Small intestine (tissue), 7 donors: Measurements from ENCODE around the gene SLC6A18. TPM values are rescaled to one million over a fixed set of nuclear protein-coding genes. Genes with fewer than 3 reads are reported as not detected.
"Not testable (repeated sequence)": the region's sequence is repeated elsewhere in the genome, so short reads cannot be mapped to it uniquely, and the experiment has no call there.

Experiments used
- DNase-seq, 2 donors: peaks; one replicate each; pipeline versions ENCODE4 v3.0.0 to v3.0.0-alpha.2; 2013
- FAIRE-seq: peaks from 2 replicates; lab custom pipeline; 2012; peaks lifted over from hg19 to GRCh38; lab: Jason Lieb, UNC
- H3K27ac ChIP-seq, 3 donors: one replicate each; pipeline ENCODE4 v1.5.1; 2013; ENCODE audit warnings: low read length in 2 of 3, mild to moderate bottlenecking in 2 of 3, control low read depth in 1 of 3, inconsistent platforms in 1 of 3, low read depth in 1 of 3, moderate library complexity in 1 of 3
- H3K27me3 ChIP-seq, 3 donors: one replicate each; pipeline ENCODE4 v1.6.1; 2013; ENCODE audit warnings: low read length in 3 of 3, inconsistent platforms in 1 of 3; ENCODE audit not compliant: control insufficient read depth in 3 of 3, insufficient read depth in 3 of 3
- H3K36me3 ChIP-seq, 3 donors: one replicate each; pipeline ENCODE4 v1.6.1; 2013; ENCODE audit warnings: low read length in 3 of 3, inconsistent platforms in 1 of 3, low read depth in 1 of 3, mild to moderate bottlenecking in 1 of 3, moderate library complexity in 1 of 3; ENCODE audit not compliant: control insufficient read depth in 3 of 3, insufficient read depth in 2 of 3
- H3K4me1 ChIP-seq, 3 donors: one replicate each; pipeline ENCODE4 v1.6.1; 2013; ENCODE audit warnings: low read length in 2 of 3, inconsistent platforms in 1 of 3, low read depth in 1 of 3, mild to moderate bottlenecking in 1 of 3, moderate library complexity in 1 of 3; ENCODE audit not compliant: control insufficient read depth in 3 of 3, insufficient read depth in 2 of 3
- H3K4me3 ChIP-seq, 3 donors: one replicate each; pipeline ENCODE4 v1.5.1; 2013; ENCODE audit warnings: low read length in 3 of 3, control low read depth in 1 of 3, inconsistent platforms in 1 of 3, low read depth in 1 of 3, mild to moderate bottlenecking in 1 of 3, moderate library complexity in 1 of 3
- H3K9me3 ChIP-seq, 2 donors: one replicate each; pipeline ENCODE4 v1.6.1; 2013; ENCODE audit warnings: low read depth in 1 of 2, low read length in 1 of 2; ENCODE audit not compliant: control insufficient read depth in 2 of 2, insufficient read depth in 1 of 2
- WGBS, 3 donors: extraction: QIAGEN DNeasy Blood & Tissue Kit; methylation state at CpG; one replicate each; pipeline ENCODE4 v1.1.7; 2013; 5-methylcytosine and 5-hydroxymethylcytosine counted together
- polyA plus RNA-seq, 4 donors: library from polyadenylated mRNA; stranded (reverse) in 3 of 4; unstranded in 1 of 4; fragments of 200-250 nt in 3 of 4; fragments of 120-200 nt in 1 of 4; gene quantifications; one replicate each; pipeline versions ENCODE4 v1.2.1 to v1.2.3, GENCODE V29; 2013
- donor health status: healthy with polysubstance abuse.
- donor health status: control.
- donor health status: control.
- donor health status: Bipolar disorder and iron deficiency.
- donor health status: healthy.

The SLC6A18 gene
- polyA plus RNA-seq, 4 donors, result 0.04 TPM; not detected in 2

DNA sequence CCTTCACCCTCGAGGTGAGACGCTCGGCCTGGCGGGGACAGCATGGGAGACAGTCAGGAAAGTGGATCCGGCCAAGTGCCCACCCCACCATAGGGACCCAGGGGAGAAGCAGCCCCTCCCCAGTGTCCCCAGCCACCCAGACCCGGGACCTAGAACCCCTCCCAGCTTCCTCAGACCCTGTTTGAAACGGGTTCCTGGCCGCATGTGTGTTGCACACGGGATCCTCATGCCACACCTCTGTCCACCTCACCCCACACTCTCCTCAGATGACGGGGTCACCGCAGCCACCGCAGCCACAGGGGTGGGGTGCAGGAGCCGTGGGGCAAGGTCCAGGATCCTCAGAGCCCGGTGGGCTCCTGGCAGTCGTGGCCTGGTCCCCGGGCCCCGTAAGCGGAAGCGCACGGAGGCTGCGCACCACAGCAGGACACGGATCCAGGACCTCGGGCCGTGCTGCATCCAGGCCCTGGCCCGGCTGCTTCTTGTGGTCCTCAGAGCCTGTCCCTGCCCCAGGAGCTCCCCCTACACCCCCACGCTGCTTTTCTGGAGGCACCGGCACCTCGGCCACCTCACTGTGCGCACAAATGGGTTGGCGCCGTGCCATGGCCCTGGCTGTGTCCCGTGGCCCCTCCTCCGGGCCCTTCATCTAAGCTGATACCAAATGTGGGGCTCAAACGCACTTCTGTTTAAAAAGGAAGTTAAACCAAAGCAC is 54.4 kb downstream of the SLC6A18 start:
- Histone ChIP-seq H3K27me3 (peaks cover 0 to 2% (median 0%) of the 10 kb centered on the region in 3 donors), H3K4me3 (no peak overlapping the region), H3K27ac (no peak overlapping the region), H3K36me3 (peaks cover 0 to 19% (median 0%) of the 10 kb centered on the region in 3 donors), H3K9me3 (peaks cover 0 to 14% of the 10 kb centered on the region in 2 donors), H3K4me1 (no peaks in the 10 kb centered on the region)
- no peak for DNase-seq
- WGBS, 3 donors, result 91 to 93% (median 92%) methylated on average over 30 to 34 of the region's 34 CpGs
- FAIRE-seq, result no peak

DNA sequence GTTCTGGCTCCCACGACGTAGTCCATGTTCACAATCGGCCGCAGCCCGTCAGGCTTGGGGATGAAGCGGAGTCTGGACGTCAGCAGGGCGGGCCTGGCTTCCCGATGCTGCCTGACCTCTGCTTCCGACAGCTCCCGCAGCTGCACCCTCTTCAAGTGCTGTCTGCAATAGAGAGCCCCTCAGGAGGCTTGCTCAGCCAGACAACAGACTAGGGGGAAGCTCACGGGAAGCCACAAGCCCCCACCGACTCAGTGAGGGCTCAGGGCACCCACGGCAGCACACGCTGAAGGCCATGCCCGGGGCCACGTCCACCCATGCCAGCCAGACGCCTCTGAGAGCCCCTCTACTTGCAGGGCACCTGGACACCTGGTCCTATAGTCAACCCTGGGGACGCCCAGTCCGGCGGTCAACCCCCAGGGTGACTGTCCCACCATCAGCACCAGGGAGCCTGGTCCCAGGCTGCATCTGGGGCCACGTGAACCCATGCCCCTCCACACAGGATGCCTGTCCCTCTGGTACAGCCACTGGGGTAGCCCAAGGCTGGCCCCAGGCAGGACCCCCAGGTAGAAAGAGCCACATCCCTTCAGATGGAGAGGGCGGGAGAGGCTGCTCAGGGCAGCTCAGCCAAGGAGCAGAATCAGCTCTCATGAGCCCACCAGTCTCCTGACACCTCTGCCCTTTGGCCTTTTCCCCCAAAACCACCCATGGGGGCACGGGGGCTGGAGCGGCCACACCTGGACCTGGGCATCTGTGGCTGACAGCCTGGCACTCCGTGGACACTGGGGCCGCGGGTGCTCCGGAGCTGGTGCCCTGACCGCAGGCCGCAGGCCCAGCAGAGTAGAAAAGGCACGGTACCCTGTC is 55.2 kb downstream of the SLC6A18 start:
- 92 to 94% (median 94%) methylated on average over 32 of the region's 32 CpGs for WGBS, 3 donors

GRCh38 chr5:1281038-1281882 is 56.1 kb downstream of the SLC6A18 start:
- FAIRE-seq, result no peak
- Histone ChIP-seq H3K36me3 (peaks cover 0 to 21% (median 0%) of the 10 kb centered on the region in 3 donors), H3K9me3 (peaks cover 0 to 14% of the 10 kb centered on the region in 2 donors), H3K27me3 (peaks cover 0 to 2% (median 0%) of the 10 kb centered on the region in 3 donors), H3K4me1 (no peaks in the 10 kb centered on the region), H3K4me3 (no peak overlapping the region), H3K27ac (no peak overlapping the region)
- no peak for DNase-seq
- 86 to 92% (median 89%) methylated on average over 16 of the region's 16 CpGs for WGBS, 3 donors

More for the DNA sequence above, 55.2 kb downstream of the SLC6A18 start:
- FAIRE-seq (no peak), DNase-seq (no peak)
- Histone ChIP-seq H3K4me3 (no peak overlapping the region), H3K27me3 (peaks cover 0 to 2% (median 0%) of the 10 kb centered on the region in 3 donors), H3K36me3 (peaks cover 0 to 19% (median 0%) of the 10 kb centered on the region in 3 donors), H3K27ac (no peak overlapping the region), H3K4me1 (no peaks in the 10 kb centered on the region), H3K9me3 (peaks cover 0 to 14% of the 10 kb centered on the region in 2 donors)

DNA sequence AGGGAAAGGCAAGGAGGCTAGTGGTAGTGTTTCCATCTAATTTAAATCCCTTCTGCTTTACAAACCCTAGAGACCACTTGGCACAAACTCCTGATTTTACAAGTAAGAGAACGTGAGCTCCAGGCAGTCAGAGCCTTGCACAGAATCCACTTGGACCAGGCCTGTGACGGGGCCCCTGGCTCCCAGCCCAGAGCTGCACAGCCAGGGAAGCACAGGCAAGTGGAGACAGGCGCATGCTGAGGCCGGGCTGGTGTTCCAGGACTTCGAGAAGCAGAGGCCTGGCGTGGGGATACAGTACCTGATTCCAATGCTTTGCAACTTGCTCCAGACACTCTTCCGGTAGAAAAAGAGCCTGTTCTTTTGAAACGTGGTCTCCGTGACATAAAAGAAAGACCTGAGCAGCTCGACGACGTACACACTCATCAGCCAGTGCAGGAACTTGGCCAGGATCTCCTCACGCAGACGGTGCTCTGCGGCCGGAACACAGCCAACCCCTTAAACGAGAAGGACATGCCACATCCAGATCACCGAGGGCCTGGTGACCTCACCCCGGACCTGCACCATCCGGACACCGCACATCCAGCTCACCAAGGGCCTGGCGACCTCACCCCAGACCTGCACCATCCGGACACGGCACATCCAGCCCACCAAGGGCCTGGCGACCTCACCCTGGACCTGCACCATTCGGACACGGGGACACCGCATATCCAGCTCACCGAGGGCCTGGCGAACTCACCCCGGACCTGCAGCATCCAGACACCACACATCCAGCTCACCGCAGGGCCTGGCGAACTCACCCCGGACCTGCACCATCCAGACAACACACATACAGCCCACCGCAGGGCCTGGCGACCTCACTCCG is 57.2 kb downstream of the SLC6A18 start:
- H3K4me3 ChIP-seq, result no peak overlapping the region
- H3K9me3 ChIP-seq, result peaks cover 0 to 14% of the 10 kb centered on the region in 2 donors
- peaks cover 0 to 20% (median 0%) of the 10 kb centered on the region in 3 donors for H3K36me3 ChIP-seq
- FAIRE-seq (no peak), DNase-seq (no peak)
- no peak overlapping the region for H3K27ac ChIP-seq
- WGBS, 3 donors, result 89 to 92% (median 89%) methylated on average over 37 of the region's 37 CpGs
- H3K27me3 ChIP-seq, result no peaks in the 10 kb centered on the region
- H3K4me1 ChIP-seq, result no peaks in the 10 kb centered on the region

GRCh38 chr5:1282993-1283728 is 58.0 kb downstream of the SLC6A18 start:
- DNase-seq, FAIRE-seq, H3K4me1 ChIP-seq, H3K4me3 ChIP-seq, H3K27ac ChIP-seq, H3K27me3 ChIP-seq, H3K9me3 ChIP-seq: not testable (repeated sequence)
- H3K36me3 ChIP-seq, result peaks cover 0 to 14% (median 0%) of the 10 kb centered on the region in 3 donors
- WGBS, 3 donors, result 92 to 94% (median 94%) methylated on average over 34 to 40 of the region's 40 CpGs

DNA sequence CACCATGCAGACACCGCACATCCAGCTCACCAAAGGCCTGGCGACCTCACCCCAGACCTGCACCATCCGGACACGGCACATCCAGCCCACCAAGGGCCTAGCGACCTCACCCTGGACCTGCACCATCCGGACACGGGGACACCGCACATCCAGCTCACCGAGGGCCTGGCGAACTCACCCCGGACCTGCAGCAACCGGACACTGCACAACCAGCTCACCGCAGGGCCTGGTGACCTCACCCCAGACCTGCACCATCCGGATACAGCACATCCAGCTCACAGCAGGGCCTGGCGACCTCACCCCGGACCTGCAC is 58.5 kb downstream of the SLC6A18 start:
- not testable (repeated sequence) for FAIRE-seq, DNase-seq, H3K4me1 ChIP-seq, H3K4me3 ChIP-seq, H3K27ac ChIP-seq, H3K27me3 ChIP-seq, H3K9me3 ChIP-seq
- H3K36me3 ChIP-seq, result peaks cover 0 to 14% (median 0%) of the 10 kb centered on the region in 3 donors
- 89 to 92% (median 91%) methylated on average over 16 of the region's 16 CpGs for WGBS, 3 donors

DNA sequence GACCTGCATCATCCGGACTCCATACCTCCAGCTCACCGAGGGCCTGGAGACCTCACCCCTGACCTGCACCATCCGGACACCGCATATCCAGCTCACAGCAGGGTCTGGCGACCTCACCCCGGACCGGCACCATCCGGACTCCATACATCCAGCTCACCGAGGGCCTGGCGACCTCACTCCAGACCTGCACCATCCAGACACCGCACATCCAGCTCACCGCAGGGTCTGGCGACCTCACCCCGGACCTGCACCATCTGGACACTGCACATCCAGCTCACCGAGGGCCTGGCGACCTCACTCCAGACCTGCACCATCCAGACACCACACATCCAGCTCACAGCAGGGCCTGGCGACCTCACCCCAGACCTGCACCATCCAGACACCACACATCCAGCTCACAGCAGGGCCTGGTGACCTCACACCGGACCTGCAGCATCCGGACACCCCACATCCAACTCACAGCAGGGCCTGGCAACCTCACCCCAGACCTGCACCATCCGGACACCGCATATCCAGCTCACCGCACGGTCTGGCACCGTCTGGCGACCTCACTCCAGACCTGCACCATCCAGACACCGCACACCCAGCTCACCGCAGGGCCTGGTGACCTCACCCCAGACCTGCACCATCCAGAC is 59.3 kb downstream of the SLC6A18 start:
- H3K4me1 ChIP-seq, H3K9me3 ChIP-seq, H3K4me3 ChIP-seq, H3K27ac ChIP-seq, H3K27me3 ChIP-seq, FAIRE-seq, DNase-seq: not testable (repeated sequence)
- 86 to 89% (median 89%) methylated on average over 26 to 27 of the region's 27 CpGs for WGBS, 3 donors
- H3K36me3 ChIP-seq, result peaks cover 0 to 11% (median 0%) of the 10 kb centered on the region in 3 donors
